Right renal pelvis (tissue), 4 donors: ENCODE measurements around the gene SPATC1L. TPM values are rescaled to one million over a fixed set of nuclear protein-coding genes. Genes with fewer than 3 reads are reported as not detected.

Source experiments
- DNase-seq, 4 donors: peaks; one replicate each; pipeline ENCODE4 v3.0.0-alpha.2; 2013; ENCODE audit warnings: low read depth in 4 of 4, low spot score in 3 of 4, missing footprints in 1 of 4
- polyA plus RNA-seq, 4 donors: library from polyadenylated mRNA; unstranded; fragments of 120-200 nt; gene quantifications; one replicate each; pipeline ENCODE4 v1.2.1, GENCODE V29; 2013; ENCODE audit not compliant: insufficient read length in 4 of 4

Gene SPATC1L
- polyA plus RNA-seq, 4 donors = 10.0 to 12.8 (median 12.6) TPM

DNA sequence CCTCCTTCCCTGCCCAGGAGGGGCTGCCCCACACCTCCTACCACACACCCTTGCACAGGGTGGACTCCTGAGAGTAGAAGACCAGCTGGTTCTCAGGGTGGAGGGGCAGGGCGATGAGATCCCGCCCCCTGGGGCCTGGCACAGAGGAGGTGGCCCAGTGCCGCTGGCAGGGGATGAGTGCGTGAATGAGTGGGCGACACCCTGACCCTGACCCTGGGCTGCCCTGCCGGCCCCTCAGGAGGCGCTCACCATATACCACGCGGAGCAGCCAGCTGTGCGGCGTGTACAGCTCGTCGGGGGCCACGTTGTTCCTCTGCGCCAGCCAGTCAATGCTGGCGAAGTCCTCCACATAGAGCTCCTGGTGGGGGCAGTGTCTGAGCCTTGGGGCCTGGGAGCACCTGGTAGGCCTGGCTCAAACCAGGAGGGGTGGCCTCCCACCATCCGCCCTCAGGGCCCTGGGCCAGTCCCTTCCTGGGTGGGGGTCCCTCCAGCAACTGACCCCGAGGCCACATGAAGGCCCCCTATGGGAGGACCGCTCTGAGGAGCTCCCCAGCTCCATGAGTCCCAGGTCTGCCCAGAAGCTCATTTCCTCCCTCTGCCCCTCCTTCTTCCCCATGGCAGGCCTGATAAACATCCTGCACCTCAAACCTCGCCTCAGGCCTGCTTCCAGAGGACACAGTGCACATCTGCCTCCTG is 31.3 kb upstream of the SPATC1L start:
- DNase-seq = no peak

DNA sequence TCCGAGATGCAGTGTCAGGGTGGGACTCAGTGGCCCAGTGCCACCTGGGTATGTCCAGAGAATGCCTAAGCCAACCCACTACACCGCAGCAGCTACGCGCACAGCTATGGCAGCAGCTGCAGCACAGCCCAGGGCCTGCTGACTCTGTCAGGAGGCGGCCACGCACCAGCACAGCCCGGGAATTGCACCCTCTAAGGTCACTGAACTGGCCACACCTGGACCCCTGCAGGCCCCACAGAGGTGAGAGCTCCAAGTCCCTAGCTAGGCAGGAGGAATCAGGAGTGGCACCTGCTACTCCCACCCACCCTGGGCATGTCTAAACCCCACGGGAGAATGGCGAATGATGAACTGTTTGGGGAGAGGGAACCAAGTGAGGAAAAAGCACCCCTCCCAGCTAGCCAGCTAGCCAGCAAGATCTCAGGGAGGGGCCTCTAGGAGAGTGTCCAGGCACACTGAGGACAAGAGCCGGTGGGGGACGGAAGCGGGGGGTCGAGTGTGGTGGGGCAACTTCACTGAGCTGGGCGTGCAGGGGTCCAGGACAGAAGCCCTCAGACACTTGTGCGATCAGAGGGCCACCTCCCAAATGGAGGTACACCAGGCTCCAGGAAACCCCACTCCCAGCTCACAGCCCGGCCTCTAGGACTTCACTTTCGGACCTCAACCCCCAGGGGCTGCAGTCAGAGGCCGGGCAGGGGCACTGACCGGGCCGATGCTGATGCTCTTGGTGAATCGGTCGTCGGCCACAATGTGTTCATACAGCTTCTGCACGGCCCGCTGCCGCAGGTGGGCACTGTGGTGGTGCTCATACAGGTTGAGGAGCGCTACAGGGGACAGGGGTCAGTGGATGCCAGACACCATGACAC is 30.4 kb upstream of the SPATC1L start:
- DNase-seq = no peak

DNA sequence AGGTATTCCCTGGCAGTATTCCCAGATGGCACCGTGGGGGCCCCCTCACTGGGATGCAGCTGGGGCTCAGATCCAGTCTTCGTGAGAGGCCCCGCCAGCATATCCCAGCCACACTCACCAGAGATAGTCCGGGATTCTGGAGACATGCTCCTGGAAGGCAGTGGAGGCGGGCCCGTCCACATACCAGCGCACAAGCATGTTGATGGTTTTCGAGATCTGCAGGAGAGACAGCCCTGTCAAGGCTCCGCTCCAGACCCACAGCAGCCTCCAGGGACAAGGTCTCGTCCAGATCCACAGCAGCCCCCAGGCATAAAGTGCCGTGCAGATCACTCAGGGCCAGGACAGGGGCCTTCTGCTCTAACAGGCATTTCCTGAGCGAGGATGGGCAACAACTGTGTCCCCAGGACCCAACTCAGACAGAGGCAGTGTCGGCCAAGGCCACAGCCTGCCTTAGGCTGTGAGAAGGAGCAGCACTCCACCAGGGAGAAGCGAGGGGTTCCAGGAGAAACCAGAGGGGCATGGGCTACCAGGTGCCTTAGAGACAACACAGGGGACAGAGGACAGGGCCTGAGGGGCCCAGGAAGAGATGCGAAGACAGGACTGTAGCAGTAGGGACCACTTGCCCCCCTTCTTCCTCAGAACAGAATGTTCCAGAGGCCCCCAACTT is 29.5 kb upstream of the SPATC1L start:
- DNase-seq = no peak

DNA sequence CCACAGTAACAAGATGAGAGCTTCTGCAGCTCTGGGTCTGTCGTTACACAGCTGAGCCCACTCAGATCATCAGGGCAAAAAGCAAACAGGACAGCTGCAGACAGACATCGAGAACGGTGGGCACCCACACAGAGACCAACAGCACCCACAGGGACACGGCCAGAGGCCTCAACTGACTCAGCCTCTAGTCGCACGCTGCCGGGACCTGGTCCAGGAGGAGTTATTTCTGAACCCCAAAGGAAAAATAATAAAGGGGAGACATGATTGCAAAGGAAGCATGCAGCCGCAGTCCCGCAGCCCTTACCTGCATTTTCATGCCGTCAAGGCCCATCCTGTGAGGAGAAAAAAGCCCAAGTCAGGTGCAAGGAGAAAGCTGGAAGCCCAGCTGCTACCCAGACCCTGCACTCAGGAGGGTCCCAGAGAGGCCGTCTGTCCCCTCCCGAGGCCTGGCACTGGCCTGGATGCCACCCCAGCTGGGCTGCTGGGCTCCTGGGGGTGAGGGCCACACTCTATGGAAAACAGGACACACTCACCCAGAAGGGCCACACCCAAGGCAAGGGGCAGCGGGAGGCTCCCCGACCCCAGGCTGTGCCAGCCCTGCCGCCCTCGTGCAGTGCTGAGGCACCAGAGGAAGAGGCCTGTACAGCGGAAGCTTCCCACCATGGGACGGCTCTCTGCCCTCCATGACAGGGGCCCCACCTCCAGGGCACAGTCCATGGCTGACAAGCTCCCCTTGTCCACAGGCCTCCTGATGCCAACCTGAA is 28.6 kb upstream of the SPATC1L start:
- no peak for DNase-seq

DNA sequence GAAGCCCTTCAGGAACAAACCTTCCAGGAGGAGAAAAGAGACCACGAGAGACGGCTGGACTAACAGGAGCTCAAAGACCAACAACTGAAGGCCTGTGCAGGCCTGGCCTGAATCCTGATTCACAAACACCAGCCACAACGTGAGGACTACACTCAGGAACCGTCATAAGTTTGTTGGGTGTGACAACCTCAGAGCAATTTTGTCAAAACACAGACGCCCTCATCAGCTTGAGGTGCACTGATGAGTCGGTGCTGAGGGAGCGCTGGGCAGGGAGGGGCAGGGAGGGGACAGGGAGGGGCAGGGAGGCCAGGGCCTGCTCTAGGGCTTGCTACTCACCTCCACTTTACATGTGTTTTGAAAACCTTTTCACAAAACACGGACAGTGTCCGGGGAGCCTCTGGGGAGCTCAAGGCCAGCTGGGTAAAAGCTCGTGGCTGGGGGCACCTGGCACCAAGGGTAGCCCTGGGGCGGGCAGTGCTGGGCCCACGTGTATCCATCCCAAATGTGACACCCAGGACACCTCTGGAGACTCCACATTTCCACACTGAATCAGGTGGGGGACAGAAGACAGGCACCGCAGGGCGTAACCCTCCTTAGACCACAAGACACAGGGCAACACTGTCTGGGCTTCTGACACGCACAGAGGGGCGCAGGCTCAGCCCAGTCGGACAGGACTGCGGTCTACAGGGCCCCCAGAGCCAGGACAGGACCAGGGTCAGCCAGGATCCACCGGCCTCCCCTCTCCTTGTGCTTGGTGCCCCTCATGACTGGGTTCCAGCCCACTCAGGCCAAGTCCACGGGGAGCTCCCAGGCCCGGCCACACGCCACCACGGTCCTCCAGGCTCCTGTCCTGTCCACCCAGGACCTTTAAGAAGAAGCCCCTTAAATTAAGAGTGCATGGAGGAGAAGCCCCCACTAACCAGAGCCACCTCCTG is 27.8 kb upstream of the SPATC1L start:
- no peak for DNase-seq

DNA sequence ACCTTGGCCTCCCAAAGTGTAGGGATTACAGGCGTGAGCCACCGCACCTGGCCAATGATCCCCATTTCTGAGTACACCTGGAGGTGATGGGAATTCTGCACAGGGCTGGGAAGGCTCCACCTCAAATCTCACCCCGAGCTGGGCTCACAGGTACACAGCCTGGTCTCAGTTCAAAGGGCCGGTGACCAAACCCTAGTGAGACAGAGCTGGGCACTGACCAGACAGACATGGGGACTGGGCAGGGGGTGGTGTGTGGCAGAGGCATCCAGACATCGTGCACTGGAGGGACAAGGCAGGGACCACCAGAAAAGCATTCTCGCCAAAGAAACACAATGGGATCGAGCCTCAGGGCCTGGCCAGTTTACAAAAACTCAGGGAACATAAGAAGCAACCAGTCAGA is 27.1 kb upstream of the SPATC1L start:
- no peak for DNase-seq

DNA sequence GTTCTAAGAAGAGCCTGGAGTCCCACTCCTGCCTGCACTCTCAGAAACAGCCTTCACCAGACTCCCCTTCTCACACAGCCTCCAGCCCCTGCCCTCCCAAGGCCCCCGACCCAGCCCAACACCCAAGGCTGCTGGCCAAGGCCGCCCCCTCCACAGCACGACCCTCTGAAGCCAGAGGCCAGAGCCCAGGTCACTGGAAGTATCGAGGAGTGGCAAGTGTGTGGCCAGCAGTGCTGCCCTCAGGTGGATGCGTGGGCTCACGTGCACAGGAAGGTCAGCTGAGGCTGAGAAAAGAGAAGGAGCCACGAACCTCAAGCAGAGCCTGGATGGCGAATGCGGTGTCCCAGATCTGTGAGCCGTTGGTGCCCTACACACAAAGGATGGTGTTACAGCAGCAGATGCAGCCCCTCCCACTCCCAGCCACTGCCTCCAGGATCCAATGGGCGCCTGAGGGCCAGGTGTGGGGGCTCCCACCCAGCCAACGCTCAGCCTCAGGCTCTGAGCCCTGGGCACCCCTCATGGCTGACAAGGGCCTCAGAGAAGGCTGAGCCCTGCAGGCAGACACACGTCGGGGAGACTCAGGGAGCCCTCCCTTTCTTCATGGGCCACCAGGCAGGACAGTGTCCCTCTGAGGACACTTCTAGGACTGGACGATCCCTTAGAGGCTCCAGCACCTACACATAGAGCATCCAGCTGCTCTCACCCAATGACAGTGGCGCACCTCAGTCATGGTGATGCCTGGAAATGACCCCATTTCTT is 26.3 kb upstream of the SPATC1L start:
- no peak for DNase-seq

DNA sequence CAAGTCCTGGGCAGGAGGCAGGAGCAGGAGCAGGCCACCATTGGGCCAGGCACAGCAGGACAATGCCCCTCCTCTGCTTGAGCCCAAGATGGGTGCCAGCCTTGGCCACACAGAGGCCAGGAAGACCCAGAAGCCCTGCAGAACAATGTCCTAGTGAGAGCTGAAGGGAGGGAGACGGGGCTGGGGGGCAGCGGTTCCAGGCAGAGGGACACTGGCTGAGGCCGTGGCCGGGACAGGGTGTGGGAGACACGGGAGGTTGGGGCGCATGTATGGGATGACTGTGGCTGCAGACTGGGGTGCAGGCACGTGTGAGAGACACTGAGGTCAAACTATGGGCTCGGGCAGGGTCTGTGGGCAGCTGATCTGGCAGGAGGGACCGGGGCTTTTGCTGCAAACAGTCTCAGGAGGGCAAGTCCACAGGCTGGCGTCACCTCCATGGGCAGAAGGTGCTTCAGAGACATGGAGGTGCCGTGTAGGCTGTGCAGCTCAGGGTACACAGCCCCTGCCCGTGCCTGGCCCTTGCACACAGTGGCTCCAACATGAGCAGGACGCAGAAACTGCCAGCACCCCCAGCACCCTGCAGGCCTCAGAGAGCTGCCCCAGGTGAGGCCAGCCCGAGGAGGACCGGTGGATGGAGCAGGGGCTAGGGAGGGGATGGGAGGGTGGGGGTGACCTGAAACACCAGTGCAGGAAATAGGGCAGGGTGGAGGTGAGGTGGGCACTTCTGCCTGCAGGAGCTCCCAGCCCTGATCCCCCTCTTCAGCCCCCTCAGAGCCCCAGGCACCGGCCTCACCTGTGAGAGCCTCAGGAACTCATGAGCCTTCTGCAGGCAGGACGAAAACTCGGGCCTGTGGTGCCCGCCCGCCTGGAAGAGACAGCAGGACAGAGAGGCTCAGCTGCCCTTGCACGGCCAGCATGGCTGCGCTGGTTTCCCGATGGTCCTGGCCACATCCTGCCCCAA is 24.8 kb upstream of the SPATC1L start:
- DNase-seq = no peak

DNA sequence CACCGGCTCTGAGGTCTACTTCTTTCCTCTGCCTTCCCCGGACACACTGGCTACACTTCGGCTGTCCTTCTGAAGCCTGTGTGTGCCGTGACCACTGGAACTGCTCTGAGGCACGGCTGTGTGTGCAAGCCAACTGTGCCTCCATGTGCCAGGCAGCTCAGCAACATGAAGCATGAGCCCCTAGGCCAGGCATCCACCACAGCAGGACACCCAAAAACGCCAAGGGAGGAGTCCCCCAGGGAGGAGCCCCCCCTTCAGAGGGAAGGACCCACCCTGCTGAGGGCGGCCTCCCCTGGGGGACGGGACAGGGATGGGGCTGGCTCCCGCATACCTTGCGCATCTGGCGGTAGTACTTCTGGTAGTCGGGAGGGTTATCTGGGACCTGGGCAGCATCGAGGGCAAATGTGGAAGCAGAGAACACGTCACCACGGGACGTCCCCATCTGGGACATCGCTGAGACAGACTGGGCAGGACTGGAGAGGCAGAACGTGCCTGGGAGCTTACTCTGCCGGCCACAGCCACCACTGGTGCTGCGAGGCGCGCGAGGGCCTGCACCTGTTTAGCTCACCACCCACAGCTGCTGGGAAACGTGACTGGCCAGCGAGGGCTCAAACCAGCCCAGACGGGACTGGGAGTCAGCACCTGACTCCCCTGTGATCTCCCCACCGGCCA is 23.8 kb upstream of the SPATC1L start:
- no peak for DNase-seq

DNA sequence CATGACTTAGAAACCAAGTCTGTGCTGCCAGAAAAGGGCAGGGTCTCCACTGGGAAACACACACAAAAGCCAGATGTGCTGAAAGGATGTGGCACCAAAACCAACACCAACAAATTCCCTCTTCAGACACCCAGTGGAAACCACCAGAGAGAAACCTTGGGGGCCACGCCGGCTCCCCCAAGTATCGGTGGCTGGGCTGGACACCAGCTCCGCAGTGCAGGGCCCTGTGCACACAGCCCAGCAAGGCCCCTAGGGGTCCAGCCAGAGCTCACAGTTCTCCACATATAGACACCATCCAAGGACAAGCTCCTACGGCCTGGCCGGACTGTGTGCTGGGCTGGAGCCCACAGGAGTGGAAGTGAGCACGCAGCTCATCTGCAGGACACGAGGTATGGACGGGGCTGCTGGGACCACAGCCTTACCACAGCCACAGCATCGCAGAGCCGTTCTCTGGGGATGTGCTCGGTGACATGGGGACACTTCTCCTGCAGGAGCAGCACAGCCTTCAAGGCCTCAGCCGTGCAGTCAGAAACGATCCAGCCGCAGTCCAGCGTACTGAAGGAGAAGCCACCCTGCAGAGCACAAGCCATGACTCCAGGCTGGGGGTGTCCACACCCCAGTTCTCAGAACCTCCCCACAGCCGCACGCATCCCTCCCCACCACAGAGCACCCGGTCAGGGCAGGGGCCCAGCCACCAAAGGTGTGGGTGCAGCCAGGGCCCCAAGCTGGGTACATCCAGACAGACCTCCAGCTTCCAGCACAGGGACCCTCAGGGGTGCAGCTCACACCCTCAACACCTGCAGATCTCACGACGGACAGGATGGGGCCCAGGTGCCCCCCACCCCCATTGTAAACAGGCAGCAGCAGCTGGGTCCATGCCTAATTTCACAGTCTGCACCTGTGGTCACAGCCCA is 23.0 kb upstream of the SPATC1L start:
- no peak for DNase-seq

DNA sequence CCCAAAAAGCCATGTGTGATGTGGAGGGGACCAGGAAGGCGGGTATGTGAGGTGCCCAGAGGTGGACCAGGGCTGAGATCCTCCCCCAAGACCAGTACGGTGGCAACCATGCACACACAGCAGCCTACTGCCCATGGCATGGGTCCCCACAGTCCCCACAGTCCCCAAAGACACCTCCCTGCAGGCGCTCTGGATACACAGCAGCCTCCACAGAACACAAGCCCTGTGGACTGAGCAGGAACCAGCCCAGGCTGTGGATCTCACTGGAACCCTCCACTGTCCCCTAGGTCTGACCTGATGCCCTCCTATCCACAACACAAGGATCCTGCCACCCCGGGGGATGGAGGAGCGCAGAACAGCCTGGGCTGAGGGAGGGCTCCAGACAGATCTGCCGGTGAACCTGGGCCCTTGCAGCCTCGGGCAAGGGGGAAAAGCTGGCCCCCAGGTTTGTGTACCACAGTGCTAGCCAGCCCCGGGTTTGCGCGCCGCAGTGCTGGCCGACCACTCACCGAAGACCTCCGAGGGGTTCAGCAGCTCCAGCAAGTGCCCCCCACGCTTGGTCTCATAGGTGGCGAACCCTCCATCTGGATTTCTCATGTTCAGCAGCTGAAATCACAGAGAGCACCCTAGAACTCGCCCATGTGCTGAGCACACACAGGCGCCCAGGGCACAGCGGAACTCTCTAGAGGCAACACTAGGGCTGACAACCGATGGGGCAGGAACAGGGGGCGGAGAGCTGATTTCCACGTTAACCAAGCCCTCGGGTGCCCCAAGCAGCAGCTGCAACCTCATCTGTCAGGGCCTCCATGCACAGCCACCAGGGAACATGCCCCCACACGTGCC is 22.1 kb upstream of the SPATC1L start:
- no peak for DNase-seq

DNA sequence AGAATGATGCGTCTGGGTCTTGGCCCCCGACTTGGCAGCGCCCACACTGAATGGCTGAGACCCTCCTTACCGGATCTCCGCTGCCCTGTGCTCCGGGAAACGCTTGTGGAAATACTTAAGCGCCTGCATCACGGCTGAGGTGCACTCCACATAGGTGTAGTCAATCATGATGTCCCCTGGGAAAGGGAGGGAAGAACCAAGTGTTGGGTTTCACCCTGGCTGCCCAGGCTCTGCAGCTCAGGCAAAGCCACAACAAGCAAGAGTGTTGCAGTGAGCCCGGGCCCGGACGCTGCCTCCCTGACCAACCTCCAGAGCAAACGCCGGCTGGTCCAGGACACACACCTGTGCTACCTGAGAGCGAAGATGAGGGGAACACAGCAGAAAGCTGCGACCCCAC is 21.5 kb upstream of the SPATC1L start:
- DNase-seq = no peak

DNA sequence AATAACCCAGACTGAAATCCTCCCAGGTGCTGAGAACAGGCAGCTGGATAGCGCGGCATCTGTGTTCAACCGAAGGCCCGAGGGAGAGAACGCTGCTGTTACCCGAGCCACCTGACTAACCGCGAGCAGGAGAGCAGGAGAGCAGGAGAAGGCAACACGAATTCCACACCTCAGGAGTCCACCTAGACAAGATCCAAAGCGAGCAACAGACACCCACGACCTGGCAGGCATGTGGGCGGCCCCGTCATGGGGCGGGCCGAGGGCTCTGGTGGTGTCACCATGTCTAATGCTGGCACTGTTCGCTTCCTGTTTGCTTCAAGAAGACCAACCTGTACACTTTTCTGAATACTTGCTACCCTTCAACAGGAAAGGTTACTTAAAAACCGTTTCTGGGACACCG is 20.9 kb upstream of the SPATC1L start:
- no peak for DNase-seq

DNA sequence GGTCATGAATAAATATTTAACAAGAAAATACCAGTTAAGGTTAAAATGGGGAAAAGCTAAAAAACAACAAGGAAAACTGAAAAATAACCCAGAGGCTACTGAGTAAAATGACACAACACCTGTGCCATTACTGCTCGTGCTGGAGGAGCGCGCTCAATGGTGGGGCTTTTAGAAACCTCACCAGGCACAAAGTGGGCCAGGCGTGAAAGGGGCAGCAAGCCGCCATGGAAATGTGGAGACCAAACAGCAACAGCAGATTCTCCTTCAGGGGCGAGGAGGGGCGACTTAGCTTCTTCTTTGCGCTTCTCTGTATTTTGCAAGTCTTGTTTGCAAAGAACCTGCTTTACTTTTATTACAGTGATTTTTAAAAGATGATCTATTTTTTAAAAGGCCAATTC is 18.9 kb upstream of the SPATC1L start:
- no peak for DNase-seq

DNA sequence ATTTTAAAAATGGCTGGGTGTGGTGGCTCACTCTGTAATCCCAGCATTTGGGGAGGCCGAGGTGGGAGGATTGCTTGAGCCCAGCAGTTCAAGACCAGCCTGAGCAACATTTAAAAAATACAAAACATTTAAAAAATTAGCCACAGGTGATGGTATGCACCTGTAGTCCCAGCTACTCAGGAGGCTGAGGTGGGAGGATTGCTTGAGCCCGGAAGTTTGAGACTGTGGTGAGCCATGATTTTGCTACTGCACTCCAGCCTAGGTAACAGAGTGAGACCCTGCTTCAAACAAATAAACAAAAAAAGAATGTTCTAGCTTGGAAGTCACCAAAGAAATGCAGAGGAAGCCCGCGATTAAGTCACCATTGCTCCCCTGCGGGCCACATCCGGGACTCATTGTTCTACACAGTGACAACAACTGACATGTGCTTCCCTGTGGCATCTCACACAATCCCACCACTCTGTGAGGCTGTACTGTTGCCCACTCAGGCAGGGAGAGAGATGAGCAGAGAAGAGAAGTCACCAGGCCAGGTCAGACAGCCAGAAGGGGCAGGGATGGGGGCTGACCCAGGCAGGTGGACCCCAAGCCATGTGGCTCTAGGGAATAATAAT is 18.4 kb upstream of the SPATC1L start:
- DNase-seq = no peak
